GM18499 (cell line): ENCODE data around the gene AMTN.

Experiments
- ATAC-seq: cut with Tn5 transposase; IDR thresholded peaks from one replicate; pipeline ENCODE4 v1.9.1; 2021; ENCODE audit warnings: moderate number of reproducible peaks; ENCODE audit not compliant: insufficient read depth, unreplicated experiment

Gene AMTN

GRCh38 chr4:70559211-70559830 lies 41.0 kb downstream of the AMTN start:
- ATAC-seq: no peak

DNA sequence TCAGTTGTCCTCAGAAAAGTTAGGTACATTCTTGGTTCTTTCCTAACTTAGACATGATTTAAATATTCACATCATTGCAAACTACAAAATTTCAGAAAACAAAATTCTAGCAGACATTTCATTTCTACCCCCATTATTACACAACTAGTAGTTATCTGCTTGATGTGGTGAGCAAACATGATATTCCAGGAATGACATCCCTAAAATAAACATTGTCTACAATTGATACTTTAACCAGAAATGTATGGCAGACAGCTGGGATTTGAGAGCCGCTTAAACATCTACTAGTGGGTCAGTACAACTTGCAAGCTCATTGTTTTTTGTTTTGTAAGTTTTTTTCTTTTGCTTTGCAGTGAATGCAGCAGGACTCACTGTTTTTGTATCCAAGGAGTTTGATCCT lies 41.6 kb downstream of the AMTN start:
- ATAC-seq: no peak

- ATAC-seq: no peak
Measured at GRCh38 chr4:70564033-70564432, 45.7 kb downstream of the AMTN start.

- ATAC-seq: no peak
Measured at GRCh38 chr4:70570796-70571195, 52.4 kb downstream of the AMTN start.

GRCh38 chr4:70571772-70572171 lies 53.4 kb downstream of the AMTN start:
- no peak for ATAC-seq

DNA sequence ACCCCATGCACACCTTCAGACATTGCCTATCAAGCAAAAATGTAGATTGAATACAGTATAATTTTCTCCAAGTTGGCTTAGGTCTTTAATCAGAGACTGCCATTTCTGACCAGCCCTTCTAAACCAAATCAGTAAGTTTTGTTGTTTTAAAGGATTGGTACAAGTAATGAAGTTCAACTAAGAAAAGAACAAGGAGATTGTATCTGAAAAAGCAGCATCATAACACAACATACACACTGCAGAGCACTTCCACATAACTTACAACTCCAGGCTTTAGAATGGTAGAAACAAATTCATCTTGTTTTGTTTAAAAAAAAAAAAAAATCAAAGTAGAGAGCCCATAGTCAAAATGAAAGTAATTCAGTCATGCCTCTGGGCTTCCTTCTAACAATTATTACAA lies 57.6 kb downstream of the AMTN start:
- no peak for ATAC-seq

- ATAC-seq: no peak
Measured at GRCh38 chr4:70577220-70577927, 59.0 kb downstream of the AMTN start.

- ATAC-seq: no peak
Measured at GRCh38 chr4:70581980-70582379, 63.6 kb downstream of the AMTN start.
